ENCODE measurements around the gene CCDC188.

The CCDC188 gene

DNA sequence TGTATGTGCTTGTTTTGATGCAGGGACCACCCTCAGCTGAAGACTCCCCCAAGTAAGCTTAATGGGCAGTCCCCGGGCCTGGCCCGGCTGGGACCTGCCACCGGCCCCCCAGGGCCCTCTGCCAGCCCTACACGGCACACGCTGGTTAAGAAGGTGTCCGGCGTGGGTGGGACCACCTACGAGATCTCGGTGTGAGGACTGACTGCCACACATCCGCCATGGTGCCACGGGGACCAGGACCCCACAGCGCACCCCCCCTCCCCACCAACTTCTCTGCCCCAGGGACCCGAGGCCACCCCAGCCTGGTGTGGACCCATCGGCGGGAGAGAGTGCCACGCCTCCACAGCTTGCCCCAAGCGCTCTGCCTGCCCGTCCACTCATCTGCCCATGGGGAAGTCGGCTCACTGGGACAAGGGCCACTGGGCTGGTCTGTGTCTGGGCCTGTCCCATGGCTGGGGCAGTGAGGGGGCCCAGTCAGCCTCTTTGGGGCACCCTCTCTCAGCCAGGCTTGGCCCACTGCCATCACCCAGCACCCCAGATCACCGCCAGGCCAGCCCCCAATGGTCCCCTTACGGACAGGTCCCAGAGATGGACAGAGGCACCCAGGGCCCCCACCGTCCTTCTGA lies 5.5 kb downstream of the CCDC188 start:
- no peak overlapping the region for H3K4me3 ChIP-seq (ENCODE audit: control insufficient read depth, low read depth, low read length)
- TF ChIP-seq, protein P1, sequence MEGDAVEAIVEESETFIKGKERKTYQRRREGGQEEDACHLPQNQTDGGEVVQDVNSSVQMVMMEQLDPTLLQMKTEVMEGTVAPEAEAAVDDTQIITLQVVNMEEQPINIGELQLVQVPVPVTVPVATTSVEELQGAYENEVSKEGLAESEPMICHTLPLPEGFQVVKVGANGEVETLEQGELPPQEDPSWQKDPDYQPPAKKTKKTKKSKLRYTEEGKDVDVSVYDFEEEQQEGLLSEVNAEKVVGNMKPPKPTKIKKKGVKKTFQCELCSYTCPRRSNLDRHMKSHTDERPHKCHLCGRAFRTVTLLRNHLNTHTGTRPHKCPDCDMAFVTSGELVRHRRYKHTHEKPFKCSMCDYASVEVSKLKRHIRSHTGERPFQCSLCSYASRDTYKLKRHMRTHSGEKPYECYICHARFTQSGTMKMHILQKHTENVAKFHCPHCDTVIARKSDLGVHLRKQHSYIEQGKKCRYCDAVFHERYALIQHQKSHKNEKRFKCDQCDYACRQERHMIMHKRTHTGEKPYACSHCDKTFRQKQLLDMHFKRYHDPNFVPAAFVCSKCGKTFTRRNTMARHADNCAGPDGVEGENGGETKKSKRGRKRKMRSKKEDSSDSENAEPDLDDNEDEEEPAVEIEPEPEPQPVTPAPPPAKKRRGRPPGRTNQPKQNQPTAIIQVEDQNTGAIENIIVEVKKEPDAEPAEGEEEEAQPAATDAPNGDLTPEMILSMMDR (IDR thresholded peaks at IDR 0.05; ENCODE audit: control insufficient read depth, insufficient read depth, low read depth, low read length, missing control alignments), result no peak
- DNase-seq (ENCODE audit: low read depth), result no peak

DNA sequence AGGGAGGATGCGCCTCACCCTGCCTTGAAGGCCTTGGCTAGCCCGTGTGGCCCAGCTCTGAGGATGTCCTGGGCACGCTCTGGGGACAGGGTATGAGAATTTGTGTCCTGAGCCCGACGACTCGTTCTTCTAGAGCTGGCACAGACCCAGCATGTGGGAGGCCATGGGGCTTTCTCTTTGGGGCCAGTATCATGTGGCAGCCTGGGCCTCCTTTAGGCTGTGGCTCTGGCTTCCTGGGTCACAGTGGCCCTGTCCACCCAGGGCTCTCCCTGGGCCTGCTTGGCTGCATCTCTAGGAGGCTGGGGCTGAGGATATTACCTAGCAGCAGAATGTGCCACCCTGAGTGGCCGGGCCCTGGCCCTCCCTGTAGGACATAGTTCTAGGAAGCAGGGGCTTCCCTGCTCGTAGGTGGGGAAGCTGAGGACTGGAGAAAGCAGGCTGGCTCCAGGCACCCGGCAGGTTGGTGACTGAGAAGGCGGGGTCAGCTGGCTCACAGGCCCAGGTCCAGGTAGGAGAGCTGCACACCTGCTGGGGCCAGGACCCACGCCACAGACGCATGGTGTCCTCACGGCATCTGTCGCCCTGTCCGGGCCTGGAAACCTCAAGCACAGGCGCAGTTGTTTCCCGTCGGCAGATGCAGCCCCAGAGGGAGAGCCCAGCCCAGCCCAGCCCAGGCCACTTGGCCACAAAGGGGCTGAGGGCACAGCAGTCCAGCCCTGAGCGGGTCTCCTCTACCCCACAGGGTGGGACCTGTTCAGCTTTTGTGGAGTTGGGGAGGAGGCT lies 6.8 kb downstream of the CCDC188 start:
- TF ChIP-seq, protein P1 (IDR thresholded peaks at IDR 0.05; ENCODE audit: control insufficient read depth, insufficient read depth, low read depth, low read length, missing control alignments), result no peak
- H3K4me3 ChIP-seq (ENCODE audit: control insufficient read depth, low read depth, low read length), result no peak overlapping the region
- DNase-seq (ENCODE audit: low read depth), result no peak

DNA sequence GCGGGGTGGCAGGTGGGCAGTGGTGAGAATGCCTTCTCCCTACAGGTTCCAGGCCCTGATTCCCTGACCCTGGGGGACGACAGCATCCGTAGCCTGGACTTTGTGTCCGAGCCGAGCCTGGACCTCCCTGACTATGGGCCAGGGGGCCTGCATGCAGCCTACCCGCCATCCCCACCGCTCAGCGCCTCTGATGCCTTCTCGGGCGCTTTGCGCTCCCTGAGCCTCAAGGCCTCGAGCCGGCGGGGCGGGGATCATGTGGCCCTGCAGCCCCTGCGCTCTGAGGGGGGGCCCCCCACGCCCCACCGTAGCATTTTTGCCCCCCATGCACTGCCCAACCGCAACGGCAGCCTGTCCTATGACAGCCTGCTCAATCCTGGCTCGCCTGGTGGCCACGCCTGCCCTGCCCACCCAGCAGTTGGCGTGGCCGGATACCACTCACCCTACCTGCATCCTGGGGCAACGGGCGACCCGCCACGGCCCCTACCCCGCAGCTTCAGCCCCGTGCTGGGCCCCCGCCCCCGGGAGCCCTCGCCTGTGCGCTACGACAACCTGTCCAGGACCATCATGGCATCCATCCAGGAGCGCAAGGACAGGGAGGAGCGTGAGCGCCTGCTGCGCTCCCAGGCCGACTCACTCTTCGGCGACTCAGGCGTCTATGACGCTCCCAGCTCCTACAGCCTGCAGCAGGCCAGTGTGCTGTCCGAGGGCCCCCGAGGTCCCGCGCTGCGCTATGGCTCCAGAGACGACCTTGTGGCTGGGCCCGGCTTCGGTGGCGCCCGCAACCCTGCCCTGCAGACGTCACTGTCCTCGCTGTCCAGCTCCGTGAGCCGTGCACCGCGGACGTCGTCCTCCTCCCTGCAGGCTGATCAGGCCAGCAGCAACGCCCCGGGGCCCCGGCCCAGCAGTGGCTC lies 7.9 kb downstream of the CCDC188 start:
- no peak overlapping the region for H3K4me3 ChIP-seq (ENCODE audit: control insufficient read depth, low read depth, low read length)
- TF ChIP-seq, protein P1 (IDR thresholded peaks at IDR 0.05; ENCODE audit: control insufficient read depth, insufficient read depth, low read depth, low read length, missing control alignments), result no peak
- DNase-seq (ENCODE audit: low read depth), result no peak

DNA sequence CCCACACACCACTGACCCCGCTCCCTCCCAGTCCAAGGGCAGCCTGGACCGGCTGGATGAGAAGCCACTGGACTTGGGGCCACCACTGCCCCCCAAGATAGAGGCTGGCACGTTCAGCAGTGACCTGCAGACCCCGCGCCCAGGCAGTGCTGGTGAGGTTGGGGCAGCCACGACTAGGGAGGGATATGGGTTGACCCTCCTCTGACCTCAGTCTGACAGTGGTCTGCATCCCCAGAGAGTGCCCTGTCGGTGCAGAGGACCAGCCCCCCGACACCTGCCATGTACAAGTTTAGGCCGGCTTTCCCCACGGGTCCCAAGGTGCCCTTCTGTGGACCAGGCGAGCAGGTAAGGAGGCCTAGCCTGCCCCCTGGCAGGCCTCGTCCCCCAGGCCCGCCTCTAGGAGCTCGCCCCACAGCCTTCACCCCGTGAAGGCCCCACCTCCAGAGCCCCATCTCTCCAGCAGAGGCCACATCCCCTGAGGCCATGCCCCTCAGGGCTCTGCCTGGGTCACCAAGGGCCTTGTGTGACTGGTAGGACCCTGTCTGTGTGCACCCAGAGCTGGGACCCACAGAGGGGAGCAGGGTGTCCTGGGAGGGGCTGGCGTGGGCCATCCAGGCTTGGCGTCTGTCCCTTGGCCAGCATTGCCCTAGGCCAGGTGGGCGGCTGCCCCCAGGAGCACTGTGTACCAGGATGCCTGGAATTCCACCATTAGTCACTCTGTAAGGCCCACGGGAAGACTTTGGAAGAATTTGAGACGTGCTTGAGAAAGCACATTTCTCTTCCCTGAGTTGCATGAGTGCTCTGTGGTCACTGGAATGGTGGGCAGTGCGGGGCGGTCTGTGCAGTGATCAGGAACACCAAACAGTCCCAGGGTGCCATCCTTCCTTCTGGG lies 9.4 kb downstream of the CCDC188 start:
- H3K4me3 ChIP-seq (ENCODE audit: control insufficient read depth, low read depth, low read length), result no peak overlapping the region
- peak; percentile 31 for DNase-seq (ENCODE audit: low read depth)
- TF ChIP-seq, protein P1 (IDR thresholded peaks at IDR 0.05; ENCODE audit: control insufficient read depth, insufficient read depth, low read depth, low read length, missing control alignments), result no peak

DNA sequence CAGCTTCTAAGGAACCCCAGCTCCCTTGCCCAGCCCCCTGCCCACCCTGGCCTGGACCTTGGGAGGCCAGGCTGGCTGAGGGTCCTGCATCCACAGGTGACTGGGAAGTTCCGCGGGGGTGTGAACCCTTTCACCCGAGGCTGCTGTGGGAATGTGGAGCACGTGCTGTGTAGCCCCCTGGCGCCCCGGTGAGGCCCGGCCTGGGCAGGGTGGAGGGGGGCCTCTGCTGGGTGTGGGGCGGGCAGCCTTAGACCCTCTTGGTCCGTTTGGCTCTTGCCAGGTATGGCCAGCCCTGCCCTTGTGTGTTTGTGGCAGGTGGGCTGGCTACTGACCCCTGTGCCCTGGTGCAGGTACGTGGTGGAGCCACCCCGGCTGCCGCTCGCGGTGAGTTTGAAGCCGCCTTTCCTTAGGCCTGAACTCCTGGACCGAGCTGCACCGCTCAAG lies 10.3 kb downstream of the CCDC188 start:
- H3K4me3 ChIP-seq (ENCODE audit: control insufficient read depth, low read depth, low read length), result no peak overlapping the region
- DNase-seq (ENCODE audit: low read depth), result no peak
- TF ChIP-seq, protein P1 (IDR thresholded peaks at IDR 0.05; ENCODE audit: control insufficient read depth, insufficient read depth, low read depth, low read length, missing control alignments), result no peak

DNA sequence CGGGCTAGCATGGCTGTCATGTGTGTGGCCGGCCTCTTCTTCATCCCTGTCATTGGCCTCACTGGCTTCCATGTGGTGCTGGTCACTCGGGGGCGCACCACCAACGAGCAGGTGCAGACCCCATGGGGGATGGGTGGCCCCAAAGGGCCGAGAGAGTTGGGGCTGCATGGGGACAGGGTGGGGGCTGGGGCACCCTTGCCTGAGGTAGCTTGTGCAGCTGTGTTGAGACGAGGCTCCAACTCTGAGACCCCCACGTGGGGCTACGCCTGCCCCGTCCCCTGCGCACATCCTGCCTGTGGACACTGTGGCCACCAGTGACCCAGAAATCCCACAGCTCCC lies 10.8 kb downstream of the CCDC188 start:
- no peak overlapping the region for H3K4me3 ChIP-seq (ENCODE audit: control insufficient read depth, low read depth, low read length)
- no peak for DNase-seq (ENCODE audit: low read depth)
- TF ChIP-seq, protein P1 (IDR thresholded peaks at IDR 0.05; ENCODE audit: control insufficient read depth, insufficient read depth, low read depth, low read length, missing control alignments), result no peak
